Amygdala (tissue), 56 donors: ENCODE data around the gene MDP1.
A peak's percentile ranks its signal among the peaks of the same experiment; 100 is the strongest.
"Not testable (repeated sequence)": the region's sequence is repeated elsewhere in the genome, so short reads cannot be mapped to it uniquely, and the experiment has no call there.

Experiments used
- DNase-seq, 56 donors: peaks; one replicate each; lab custom pipeline; 2025; lab: John Stamatoyannopoulos, UW

MDP1 gene

GRCh38 chr14:24252289-24253124 is 36.6 kb upstream of the MDP1 start:
- no peak for DNase-seq

GRCh38 chr14:24251880-24252288 is 36.0 kb upstream of the MDP1 start:
- DNase-seq, result no peak

- DNase-seq, result no peak
Observed at GRCh38 chr14:24250354-24250753, 34.5 kb upstream of the MDP1 start.

GRCh38 chr14:24249230-24250021 is 33.6 kb upstream of the MDP1 start:
- no peak for DNase-seq

GRCh38 chr14:24247422-24247821 is 31.6 kb upstream of the MDP1 start:
- no peak for DNase-seq

- DNase-seq, result no peak
Observed at GRCh38 chr14:24246765-24247212, 30.9 kb upstream of the MDP1 start.

- DNase-seq, result not testable (repeated sequence)
Observed at GRCh38 chr14:24245350-24245749, 29.5 kb upstream of the MDP1 start.

- peak in 1 of 56 donors; percentile 37 for DNase-seq
Observed at GRCh38 chr14:24243336-24243836, 27.5 kb upstream of the MDP1 start.

- DNase-seq, result peak in 39 of 56 donors; percentile 56 to 99 (median 95)
Observed at GRCh38 chr14:24241829-24242443, 26.1 kb upstream of the MDP1 start.

GRCh38 chr14:24240110-24240918 is 24.4 kb upstream of the MDP1 start:
- no peak for DNase-seq

GRCh38 chr14:24238527-24239037 is 22.7 kb upstream of the MDP1 start:
- DNase-seq, result no peak

GRCh38 chr14:24238123-24238522 is 22.3 kb upstream of the MDP1 start:
- no peak for DNase-seq

GRCh38 chr14:24237463-24237955 is 21.6 kb upstream of the MDP1 start:
- no peak for DNase-seq

- no peak for DNase-seq
Observed at GRCh38 chr14:24236689-24237462, 21.0 kb upstream of the MDP1 start.

- no peak for DNase-seq
Observed at GRCh38 chr14:24235804-24236688, 20.2 kb upstream of the MDP1 start.

- no peak for DNase-seq
Observed at GRCh38 chr14:24234095-24235005, 18.5 kb upstream of the MDP1 start.

GRCh38 chr14:24233538-24233866 is 17.6 kb upstream of the MDP1 start:
- DNase-seq, result no peak
